Measurements from ENCODE around the gene DDN.

Gene DDN

DNA sequence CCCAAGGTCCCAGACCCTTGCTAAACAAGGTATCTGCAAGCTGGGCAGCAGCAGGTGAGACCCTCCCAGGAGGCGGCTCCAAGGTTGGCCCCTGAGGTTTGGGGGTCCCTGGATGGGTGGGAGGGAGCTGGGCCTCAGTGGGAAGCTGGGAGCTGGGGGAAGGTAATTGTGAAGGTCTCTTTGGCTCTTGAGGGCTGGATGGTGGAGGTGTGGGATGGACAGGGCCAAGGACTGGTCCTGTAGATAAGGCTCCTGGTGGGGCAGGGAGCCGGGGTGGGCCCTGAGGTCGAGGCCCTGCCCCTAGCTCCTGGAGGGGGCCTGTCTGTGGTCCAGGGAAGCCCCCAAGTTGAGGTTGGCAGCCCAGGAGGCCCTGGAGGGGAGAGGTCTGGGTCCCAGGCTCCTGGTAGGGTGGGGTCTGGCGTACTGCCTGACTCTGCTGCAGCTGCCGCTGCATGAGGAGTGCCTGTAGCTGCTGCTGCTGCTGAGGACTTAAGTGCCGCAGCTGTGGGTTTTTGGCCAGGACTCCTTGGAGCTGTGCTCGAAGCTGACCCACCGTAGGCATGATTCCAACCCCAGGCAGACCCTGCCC, 32.5 kb upstream of the DDN start:
- Histone ChIP-seq H3K9me3 (ENCODE audit: control insufficient read depth in 5 of 5, low read length in 5 of 5) (no peaks in the 10 kb centered on the region), H3K27ac (ENCODE audit: low read depth, low read length) (no peak overlapping the region), H3K36me3 (ENCODE audit: control insufficient read depth in 5 of 5, insufficient read depth in 5 of 5, low read length in 5 of 5) (peaks cover 2 to 88% (median 80%) of the 10 kb centered on the region in 5 donors), H3K27me3 (ENCODE audit: control insufficient read depth in 5 of 5, insufficient read depth in 4 of 5, low read length in 5 of 5) (no peaks in the 10 kb centered on the region), H3K4me3 (ENCODE audit: low read depth in 1 of 5, low read length in 5 of 5) (no peak overlapping the region), H3K9ac (ENCODE audit: low read length in 5 of 5) (no peak overlapping the region), H3K4me1 (ENCODE audit: control insufficient read depth in 5 of 5, insufficient read depth in 5 of 5, low read length in 5 of 5) (no peaks in the 10 kb centered on the region)

DNA sequence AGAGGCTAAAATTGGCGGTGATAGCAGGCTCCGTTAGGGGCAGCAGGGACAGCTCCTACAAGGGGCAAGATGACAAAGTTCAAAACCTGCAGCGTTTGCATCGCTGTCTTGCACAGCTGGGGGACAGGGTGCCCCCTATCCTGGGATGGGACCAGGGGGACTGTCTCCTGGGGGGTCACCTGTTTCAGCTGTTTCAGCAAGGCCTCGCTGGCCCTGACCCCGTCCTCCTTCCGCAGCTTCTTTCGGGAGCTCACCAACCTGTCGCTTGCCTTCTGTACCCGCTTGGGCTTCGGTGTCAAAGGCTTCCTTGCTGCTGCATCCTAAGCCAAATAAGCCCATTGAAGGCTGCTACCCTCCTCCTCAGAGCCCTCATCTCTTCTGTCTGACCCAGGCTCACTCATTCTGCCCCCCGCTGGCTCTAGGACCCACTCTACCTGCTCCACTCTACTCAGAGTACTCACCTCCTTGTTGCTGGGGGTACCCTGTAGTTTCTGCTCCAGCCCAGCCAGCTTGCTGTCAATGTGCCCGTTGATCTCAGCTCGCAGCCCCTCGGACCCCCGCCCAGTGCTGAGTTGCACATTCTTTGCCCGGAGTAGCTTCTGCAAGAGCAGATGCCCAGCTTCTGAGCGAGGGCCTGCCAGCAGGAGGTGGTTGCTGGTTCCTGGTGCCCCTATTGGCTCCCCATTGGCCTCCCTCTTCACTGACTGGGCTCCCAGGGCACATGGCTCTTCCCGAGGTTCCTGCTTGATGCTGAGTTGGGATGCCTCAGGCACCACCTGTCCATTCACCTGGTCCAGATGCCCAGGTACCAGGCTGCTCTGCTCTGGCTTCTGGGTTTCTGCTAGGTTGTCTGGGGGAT, 31.8 kb upstream of the DDN start:
- H3K27ac ChIP-seq (ENCODE audit: low read depth, low read length): no peak overlapping the region
- no peaks in the 10 kb centered on the region for H3K27me3 ChIP-seq (ENCODE audit: control insufficient read depth in 5 of 5, insufficient read depth in 4 of 5, low read length in 5 of 5)
- no peaks in the 10 kb centered on the region for H3K9me3 ChIP-seq (ENCODE audit: control insufficient read depth in 5 of 5, low read length in 5 of 5)
- H3K4me1 ChIP-seq (ENCODE audit: control insufficient read depth in 5 of 5, insufficient read depth in 5 of 5, low read length in 5 of 5): no peaks in the 10 kb centered on the region
- no peak overlapping the region for H3K9ac ChIP-seq (ENCODE audit: low read length in 5 of 5)
- peaks cover 2 to 93% (median 85%) of the 10 kb centered on the region in 5 donors for H3K36me3 ChIP-seq (ENCODE audit: control insufficient read depth in 5 of 5, insufficient read depth in 5 of 5, low read length in 5 of 5)
- no peak overlapping the region for H3K4me3 ChIP-seq (ENCODE audit: low read depth in 1 of 5, low read length in 5 of 5)

DNA sequence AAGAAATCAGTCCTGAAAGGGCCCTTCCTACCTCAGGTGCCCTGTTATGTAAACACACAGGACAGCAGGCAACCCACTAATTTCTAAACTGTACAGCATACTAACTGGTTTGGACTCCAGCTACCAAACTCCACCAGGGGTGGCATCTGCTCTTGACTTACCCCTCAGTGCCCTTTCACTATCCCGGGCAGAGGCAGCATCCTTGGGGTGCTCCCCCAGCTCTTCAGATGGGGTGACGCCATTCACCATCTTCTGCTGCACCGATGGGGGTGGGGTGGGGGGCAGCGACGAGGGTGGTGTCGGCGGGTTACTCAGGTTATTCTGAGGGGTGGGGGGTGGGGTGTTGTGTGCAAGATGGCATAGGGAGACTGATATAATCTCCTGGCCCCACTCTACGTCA, 30.9 kb upstream of the DDN start:
- Histone ChIP-seq H3K4me1 (ENCODE audit: control insufficient read depth in 5 of 5, insufficient read depth in 5 of 5, low read length in 5 of 5) (no peaks in the 10 kb centered on the region), H3K27ac (ENCODE audit: low read depth, low read length) (no peak overlapping the region), H3K9me3 (ENCODE audit: control insufficient read depth in 5 of 5, low read length in 5 of 5) (no peaks in the 10 kb centered on the region), H3K9ac (ENCODE audit: low read length in 5 of 5) (no peak overlapping the region), H3K36me3 (ENCODE audit: control insufficient read depth in 5 of 5, insufficient read depth in 5 of 5, low read length in 5 of 5) (peaks cover 10 to 96% (median 91%) of the 10 kb centered on the region in 5 donors), H3K27me3 (ENCODE audit: control insufficient read depth in 5 of 5, insufficient read depth in 4 of 5, low read length in 5 of 5) (no peaks in the 10 kb centered on the region), H3K4me3 (ENCODE audit: low read depth in 1 of 5, low read length in 5 of 5) (no peak overlapping the region)

DNA sequence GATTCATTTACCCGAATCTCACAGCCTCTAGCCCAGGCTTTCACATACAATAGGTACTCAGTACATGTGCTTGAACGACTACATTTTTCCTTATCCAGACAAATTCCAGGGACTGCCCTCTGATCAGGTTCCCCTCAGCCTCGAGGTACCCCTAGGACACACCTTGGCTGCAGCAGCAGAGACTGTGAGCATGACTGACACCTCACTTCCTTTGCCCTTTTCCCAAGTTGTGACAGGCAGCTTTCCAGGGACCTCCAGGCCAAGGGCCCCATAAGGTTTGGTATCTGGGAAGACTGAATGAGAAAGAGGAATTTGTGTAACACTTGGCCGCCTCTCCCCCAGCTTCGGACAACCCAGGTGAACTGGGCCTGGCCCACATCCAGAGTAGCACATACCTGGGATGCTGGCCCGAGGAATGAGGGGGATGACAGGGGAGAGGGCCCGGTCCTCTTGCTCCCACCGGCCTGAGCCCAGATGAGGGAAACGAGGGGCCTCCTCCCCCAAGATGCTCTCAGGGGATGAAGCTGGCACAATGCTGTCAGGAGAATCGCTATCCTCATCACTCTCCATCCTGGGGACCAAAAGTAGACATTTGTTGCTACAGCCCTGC, 29.6 kb upstream of the DDN start:
- Histone ChIP-seq H3K9ac (ENCODE audit: low read length in 5 of 5) (no peak overlapping the region), H3K36me3 (ENCODE audit: control insufficient read depth in 5 of 5, insufficient read depth in 5 of 5, low read length in 5 of 5) (peaks cover 12 to 96% (median 91%) of the 10 kb centered on the region in 5 donors)

DNA sequence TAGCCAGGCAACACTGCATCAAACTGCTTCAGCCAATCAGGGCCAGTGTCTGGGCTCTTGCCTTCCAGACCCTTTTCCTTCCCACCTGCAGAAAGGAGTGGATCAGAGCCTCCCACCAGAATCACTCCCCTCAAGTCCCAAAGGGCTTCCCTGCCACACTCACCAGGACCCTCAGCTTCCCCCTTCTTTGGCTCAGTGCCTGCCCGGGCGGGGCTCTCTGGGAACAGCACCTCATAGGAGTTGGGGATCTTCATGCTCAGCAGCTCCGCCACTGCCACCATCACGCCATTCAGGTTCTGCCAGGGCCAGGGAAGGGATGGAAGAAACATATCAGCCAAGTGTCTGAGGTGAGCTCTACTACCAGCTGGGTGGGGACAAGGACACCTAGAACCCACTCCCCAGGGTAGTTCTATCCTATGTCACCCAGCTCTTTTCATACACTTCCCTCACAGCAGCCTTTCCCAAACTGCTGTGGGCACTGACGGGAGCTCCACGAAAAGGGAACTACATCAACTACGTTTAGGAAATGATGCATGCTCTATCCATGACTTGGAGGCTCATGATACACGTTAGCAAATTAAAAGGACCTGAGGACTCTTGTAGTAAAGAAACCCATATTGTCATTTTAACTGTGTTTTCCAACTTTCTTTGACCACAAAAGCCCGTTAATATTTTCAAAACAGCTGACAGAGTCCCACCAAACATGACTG, 28.8 kb upstream of the DDN start:
- H3K36me3 ChIP-seq (ENCODE audit: control insufficient read depth in 5 of 5, insufficient read depth in 5 of 5, low read length in 5 of 5): peaks cover 12 to 96% (median 90%) of the 10 kb centered on the region in 5 donors
- H3K4me1 ChIP-seq (ENCODE audit: control insufficient read depth in 5 of 5, insufficient read depth in 5 of 5, low read length in 5 of 5): no peaks in the 10 kb centered on the region
- H3K9ac ChIP-seq (ENCODE audit: low read length in 5 of 5): no peak overlapping the region
- H3K4me3 ChIP-seq (ENCODE audit: low read depth in 1 of 5, low read length in 5 of 5): no peak overlapping the region
- no peaks in the 10 kb centered on the region for H3K27me3 ChIP-seq (ENCODE audit: control insufficient read depth in 5 of 5, insufficient read depth in 4 of 5, low read length in 5 of 5)
- H3K9me3 ChIP-seq (ENCODE audit: control insufficient read depth in 5 of 5, low read length in 5 of 5): no peaks in the 10 kb centered on the region
- no peak overlapping the region for H3K27ac ChIP-seq (ENCODE audit: low read depth, low read length)

More for the DNA sequence above, 29.6 kb upstream of the DDN start:
- Histone ChIP-seq H3K4me1 (ENCODE audit: control insufficient read depth in 5 of 5, insufficient read depth in 5 of 5, low read length in 5 of 5) (no peaks in the 10 kb centered on the region), H3K27ac (ENCODE audit: low read depth, low read length) (no peak overlapping the region), H3K4me3 (ENCODE audit: low read depth in 1 of 5, low read length in 5 of 5) (no peak overlapping the region), H3K9me3 (ENCODE audit: control insufficient read depth in 5 of 5, low read length in 5 of 5) (no peaks in the 10 kb centered on the region), H3K27me3 (ENCODE audit: control insufficient read depth in 5 of 5, insufficient read depth in 4 of 5, low read length in 5 of 5) (no peaks in the 10 kb centered on the region)

DNA sequence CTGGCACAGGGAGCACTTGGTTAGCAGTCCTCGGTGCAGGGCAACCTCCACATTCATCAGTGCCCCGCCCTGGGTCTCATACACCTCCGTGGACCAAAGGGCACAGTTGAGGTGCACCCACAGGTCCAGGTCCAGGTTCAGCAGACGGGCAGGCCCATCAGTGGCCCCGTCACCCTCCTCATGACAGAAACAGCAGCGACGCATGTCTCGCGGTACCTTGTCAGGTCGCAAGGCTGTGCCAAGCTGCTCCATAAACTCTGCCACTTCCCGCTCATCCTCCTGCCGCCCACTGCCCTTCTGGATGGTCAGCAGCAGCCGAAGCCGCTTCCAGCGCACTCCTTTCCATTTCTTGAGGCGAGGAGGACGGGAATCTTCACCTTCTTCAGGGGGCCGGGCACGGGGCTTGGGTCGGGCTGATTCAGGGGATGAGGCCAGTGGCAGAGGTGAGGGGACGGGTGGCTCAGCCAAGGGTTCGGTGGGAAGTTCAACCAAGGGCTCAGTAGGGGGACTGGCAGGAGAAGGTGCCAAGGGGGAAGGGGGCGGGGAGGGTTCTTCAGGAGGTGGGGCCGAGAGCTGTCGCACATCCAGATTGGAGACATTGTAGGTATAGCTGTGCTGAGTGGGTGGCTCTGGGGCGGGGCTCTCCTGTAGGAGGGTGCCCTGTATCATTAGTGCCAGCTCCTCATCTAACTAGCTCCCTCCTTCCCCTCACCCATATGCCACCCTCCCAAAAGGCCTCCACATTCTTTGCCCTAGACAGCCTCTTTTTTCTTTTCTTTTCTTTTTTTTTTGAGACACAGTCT, 27.7 kb upstream of the DDN start:
- Histone ChIP-seq H3K9ac (ENCODE audit: low read length in 5 of 5) (no peak overlapping the region), H3K27ac (ENCODE audit: low read depth, low read length) (no peak overlapping the region), H3K36me3 (ENCODE audit: control insufficient read depth in 5 of 5, insufficient read depth in 5 of 5, low read length in 5 of 5) (peaks cover 12 to 96% (median 90%) of the 10 kb centered on the region in 5 donors), H3K9me3 (ENCODE audit: control insufficient read depth in 5 of 5, low read length in 5 of 5) (no peaks in the 10 kb centered on the region), H3K27me3 (ENCODE audit: control insufficient read depth in 5 of 5, insufficient read depth in 4 of 5, low read length in 5 of 5) (no peaks in the 10 kb centered on the region), H3K4me1 (ENCODE audit: control insufficient read depth in 5 of 5, insufficient read depth in 5 of 5, low read length in 5 of 5) (no peaks in the 10 kb centered on the region), H3K4me3 (ENCODE audit: low read depth in 1 of 5, low read length in 5 of 5) (no peak overlapping the region)

DNA sequence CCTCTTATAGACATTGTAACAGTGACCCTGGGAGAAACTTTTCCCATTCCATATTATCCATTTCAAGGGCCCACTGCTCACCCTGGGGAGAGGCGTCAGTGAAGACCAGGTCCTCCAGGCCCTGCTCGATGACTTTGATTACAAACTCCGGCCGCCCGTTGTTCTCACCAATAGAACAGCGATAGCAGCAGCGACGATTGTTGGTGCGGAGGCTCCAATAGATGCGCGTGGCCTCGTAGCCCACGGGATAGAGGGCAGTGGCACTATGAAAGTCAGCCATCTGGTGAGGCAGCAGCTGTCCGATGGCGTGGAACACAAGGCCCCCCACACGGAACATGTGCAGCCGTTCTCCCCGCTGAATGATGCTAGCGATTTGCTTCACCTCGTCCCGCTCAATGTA, 26.9 kb upstream of the DDN start:
- H3K4me1 ChIP-seq (ENCODE audit: control insufficient read depth in 5 of 5, insufficient read depth in 5 of 5, low read length in 5 of 5): no peaks in the 10 kb centered on the region
- H3K9ac ChIP-seq (ENCODE audit: low read length in 5 of 5): no peak overlapping the region
- no peaks in the 10 kb centered on the region for H3K27me3 ChIP-seq (ENCODE audit: control insufficient read depth in 5 of 5, insufficient read depth in 4 of 5, low read length in 5 of 5)
- peaks cover 12 to 95% (median 91%) of the 10 kb centered on the region in 5 donors for H3K36me3 ChIP-seq (ENCODE audit: control insufficient read depth in 5 of 5, insufficient read depth in 5 of 5, low read length in 5 of 5)
- no peak overlapping the region for H3K27ac ChIP-seq (ENCODE audit: low read depth, low read length)
- H3K4me3 ChIP-seq (ENCODE audit: low read depth in 1 of 5, low read length in 5 of 5): no peak overlapping the region
- no peaks in the 10 kb centered on the region for H3K9me3 ChIP-seq (ENCODE audit: control insufficient read depth in 5 of 5, low read length in 5 of 5)

DNA sequence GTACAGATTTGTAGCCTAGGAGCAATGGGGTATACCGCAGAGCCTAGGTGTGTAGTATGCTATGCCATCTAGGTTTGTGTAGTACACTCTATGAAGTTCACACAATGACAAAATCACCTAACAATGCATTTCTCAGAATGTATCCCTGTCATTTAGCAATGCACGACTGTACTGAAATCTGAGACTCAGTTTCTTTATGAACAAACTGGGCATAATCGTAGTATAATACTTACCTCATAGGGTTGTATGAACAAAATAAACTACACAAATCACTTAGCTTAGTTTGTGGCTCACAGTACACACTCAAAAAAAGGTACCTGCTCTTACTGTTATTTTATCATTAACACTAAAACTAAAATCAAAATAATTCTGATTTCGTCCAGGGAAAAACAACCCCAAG, 26.3 kb upstream of the DDN start:
- no peak overlapping the region for H3K9ac ChIP-seq (ENCODE audit: low read length in 5 of 5)
- no peak overlapping the region for H3K27ac ChIP-seq (ENCODE audit: low read depth, low read length)
- no peak overlapping the region for H3K4me3 ChIP-seq (ENCODE audit: low read depth in 1 of 5, low read length in 5 of 5)
- no peaks in the 10 kb centered on the region for H3K4me1 ChIP-seq (ENCODE audit: control insufficient read depth in 5 of 5, insufficient read depth in 5 of 5, low read length in 5 of 5)
- peaks cover 12 to 95% (median 88%) of the 10 kb centered on the region in 5 donors for H3K36me3 ChIP-seq (ENCODE audit: control insufficient read depth in 5 of 5, insufficient read depth in 5 of 5, low read length in 5 of 5)
- no peaks in the 10 kb centered on the region for H3K27me3 ChIP-seq (ENCODE audit: control insufficient read depth in 5 of 5, insufficient read depth in 4 of 5, low read length in 5 of 5)
- no peaks in the 10 kb centered on the region for H3K9me3 ChIP-seq (ENCODE audit: control insufficient read depth in 5 of 5, low read length in 5 of 5)

DNA sequence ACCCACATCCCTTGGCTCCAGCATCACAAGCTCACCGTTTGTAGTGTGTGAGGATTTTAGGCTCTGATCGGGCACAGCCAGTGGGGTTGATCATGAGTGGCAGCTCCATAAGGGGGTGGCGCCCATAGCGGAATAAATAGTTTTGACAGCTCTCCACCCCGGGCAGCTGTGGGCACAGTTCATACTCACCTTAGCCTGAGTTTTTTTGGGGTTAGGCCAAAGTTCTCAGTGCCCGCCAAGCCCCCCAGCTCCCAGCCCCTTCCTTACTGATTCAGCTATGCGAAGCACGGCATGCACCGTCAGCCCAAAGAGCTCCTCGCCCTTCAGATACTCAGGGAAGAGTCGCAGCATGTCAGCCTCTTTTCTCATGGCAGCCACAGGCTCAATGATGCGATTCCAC, 25.4 kb upstream of the DDN start:
- Histone ChIP-seq H3K9me3 (ENCODE audit: control insufficient read depth in 5 of 5, low read length in 5 of 5) (no peaks in the 10 kb centered on the region), H3K36me3 (ENCODE audit: control insufficient read depth in 5 of 5, insufficient read depth in 5 of 5, low read length in 5 of 5) (peaks cover 12 to 88% (median 83%) of the 10 kb centered on the region in 5 donors), H3K4me1 (ENCODE audit: control insufficient read depth in 5 of 5, insufficient read depth in 5 of 5, low read length in 5 of 5) (peaks cover 0 to 3% (median under 1%) of the 10 kb centered on the region in 5 donors), H3K27me3 (ENCODE audit: control insufficient read depth in 5 of 5, insufficient read depth in 4 of 5, low read length in 5 of 5) (no peaks in the 10 kb centered on the region), H3K27ac (ENCODE audit: low read depth, low read length) (no peak overlapping the region), H3K9ac (ENCODE audit: low read length in 5 of 5) (no peak overlapping the region), H3K4me3 (ENCODE audit: low read depth in 1 of 5, low read length in 5 of 5) (no peak overlapping the region)
